ENCODE measurements around the gene DLGAP1.
"Not testable (repeated sequence)": the region's sequence is repeated elsewhere in the genome, so short reads cannot be mapped to it uniquely, and the experiment has no call there.

DLGAP1 gene

DNA sequence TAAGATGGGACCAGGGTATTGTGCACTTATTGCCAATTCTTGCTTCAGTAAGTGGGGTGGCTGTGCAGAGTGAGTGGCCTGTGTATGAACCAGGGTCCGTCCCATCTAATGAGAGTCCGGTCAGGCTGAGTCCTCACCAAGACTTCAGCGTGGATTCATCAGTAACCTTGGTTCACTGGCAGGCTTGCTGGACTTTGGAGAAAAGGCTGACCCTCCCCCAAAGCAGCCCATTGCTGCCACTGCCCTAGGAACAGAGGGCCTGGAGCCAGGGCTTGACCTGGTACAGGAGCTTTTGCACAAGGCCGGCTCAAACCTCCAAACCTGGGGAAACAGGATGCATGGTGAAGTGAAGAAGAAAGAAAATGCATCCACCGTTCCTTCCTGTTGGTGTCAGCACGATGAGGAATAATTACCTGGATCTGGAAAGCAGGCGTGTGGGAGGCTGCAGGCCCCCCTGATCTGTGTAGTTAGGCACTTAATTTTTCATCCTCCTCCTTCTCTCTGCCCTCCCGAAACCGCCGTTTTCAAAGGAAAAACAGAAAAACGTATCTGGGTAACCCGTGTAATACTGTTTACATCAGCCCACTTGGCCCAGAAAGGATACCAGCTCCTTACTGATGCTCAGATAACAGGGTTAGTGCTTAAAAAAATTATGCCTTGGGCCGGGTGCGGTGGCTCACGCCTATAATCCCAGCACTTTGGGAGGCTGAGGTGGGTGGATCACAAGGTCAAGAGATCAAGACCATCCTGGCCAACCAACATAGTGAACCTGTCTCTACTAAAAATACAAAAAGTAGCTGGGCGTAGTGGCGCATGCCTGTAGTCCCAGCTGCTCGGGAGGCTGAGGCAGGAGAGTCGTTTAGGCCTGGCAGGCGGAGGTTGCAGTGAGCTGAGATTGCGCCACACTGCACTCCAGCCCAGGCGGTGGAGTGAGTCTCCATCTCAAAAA lies 857.4 kb downstream of the DLGAP1 start:
- peak in 2 of 4 experiments; percentile 26 to 33 for DNase-seq

DNA sequence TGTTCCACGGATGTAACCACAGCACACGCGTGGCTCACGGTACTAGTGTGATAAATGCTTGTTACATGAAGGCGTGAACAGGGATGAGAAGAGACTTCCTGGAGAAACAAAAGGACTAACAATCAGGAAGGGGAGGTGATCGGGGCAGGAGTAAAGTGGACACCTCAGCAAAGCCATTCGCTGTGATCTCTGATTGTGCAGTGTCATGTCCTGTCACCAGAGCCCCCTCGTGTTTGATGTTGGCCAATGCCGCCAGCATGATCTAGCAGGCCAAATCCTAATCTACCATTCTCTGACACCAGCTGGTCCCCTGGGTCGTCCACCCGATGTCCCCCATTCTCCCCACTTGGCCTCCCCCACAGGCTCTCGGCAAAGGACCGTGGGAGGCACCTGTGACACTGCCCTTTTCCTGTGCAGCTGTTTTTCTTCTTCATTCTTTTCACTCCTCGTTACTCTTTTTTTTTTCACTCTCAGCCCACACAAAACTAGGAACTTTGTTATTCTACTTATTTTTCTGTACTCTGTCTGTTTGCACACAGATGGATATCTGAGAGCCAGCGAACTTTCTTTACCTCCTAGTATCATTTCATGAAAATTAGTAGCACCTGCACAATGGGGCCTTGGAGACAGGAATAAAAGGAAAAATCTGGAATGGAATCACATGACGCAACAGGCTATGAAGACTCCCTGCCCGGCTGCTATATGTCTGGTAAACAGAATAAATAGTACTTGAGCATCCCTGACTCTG lies 858.3 kb downstream of the DLGAP1 start:
- peak; percentile 80 to 89 (median 88) for DNase-seq

DNA sequence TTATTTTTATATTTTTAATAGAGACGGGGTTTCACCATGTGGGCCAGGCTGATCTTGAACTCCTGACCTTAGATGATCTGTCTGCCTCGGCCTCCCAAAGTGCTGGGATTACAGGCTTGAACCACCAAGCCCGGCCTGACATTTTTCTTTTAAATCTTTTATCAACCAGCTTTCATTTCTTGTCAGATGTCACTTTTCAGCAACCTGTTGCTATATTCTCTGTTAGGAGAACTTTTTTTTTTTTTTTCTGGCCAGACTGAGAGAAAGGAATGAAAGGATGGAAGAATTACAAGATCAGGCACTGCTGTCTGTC lies 858.8 kb downstream of the DLGAP1 start:
- DNase-seq, result peak in 1 of 4 experiments; percentile 8

DNA sequence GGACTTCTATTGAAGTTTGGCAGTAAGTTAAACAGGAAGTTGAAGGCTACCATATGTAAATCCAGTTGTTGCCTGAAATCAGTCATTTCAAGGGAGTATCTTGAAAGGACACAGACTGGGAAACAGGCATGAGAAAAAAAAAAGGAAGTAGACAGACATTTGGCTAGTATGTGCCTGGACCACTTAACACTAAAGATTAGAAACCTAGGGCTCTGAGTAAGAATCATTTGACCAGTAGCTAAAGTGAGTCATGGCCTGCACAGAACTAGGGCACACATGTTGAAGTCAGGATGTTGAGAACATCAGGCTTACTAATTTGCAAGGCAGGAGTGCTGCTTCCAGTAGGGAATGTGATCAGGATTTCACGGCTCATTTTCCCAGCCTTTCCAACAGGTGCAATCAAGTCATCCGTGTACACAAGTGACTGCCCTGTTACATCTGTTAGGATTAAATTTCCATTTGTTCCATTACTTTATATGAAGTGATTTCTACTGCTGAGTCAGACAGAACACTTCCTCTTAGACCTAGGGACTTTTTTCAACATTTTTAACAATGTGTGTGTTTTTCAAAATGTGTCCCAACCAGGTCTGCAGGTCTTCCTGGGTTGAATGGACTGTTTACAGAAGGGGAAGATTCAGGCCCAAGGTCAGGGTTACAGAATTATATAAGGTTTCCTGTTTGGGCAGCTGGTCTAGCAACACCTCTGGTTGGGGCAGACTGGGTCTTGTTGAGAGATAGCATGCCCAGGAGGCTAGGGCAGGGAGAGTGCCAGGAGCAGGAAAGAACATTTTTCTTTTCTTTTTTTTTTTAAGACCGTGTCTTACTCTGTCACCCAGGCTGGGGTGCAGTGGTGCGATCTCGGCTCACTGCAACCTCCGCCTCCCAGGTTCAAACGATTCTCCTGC lies 859.5 kb downstream of the DLGAP1 start:
- peak; percentile 79 to 97 (median 89) for DNase-seq

DNA sequence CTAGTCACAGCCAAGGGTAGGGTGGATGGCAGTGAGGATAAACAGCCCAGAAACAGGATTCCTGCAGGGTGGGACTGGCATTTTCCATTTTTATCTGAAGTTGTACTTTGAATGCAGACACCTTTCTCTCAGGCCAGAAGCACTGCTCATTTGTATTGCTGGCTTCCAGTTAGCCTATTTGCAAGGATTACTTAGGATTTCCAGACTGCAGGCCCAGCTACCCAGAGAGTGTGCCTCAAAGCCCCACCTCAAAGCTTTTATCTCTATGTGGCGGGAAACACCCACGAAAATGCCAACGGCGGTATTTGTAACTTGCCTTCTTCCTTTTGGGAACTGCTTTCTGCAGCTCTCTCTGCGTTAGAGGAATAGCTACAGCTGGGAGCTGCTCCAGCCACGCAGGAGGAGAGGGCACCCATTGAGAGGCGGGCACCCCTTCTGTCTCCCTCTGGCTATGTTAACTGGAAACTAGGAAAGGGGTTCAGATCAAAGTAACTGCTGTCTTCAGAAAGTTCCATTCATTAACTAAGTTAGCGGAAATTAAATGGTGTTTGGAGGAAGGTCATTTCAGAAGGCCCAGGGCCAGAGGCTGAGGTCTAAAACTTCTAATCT lies 860.2 kb downstream of the DLGAP1 start:
- DNase-seq, result peak; percentile 60 to 70 (median 69)

DNA sequence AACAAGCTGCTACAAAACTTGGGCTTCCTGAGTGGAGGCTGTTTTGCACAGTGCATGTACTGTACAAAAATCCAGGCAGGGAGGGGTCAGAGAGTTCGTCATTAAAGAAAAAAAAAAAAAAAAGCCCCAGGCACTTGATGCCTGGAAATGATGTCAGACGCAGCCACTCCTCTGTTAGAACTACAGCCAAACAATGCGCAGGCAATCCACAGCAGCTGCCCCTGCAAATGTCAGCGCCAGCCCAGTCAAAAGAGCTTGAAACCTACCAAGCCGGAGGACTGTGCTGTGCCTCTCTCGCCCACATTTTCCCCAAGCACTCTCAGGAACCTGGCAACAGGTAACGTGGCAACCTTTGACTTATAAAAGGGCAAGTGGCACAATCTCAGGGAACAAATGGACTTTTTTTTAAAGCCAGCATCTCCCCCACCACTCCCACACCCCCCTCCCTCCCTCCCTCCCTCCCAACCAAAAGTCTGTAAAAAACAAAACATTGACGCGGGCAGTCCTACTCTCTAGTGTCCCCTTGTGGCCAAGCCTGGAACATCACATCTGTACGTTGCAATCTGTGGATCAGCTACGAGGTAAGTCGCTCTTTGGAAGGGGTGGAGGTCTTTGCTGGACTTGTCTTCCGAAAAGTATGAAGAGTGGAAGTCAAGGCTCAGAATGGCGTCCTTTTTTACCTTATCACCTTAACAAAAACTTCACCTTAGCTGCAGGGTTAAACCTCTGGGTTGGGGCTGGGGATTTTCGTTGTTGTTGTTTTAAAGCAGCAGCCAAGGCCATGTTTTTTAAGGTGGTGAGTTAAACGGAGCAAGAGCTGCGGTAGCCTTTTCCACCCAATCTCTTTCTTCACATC lies 861.0 kb downstream of the DLGAP1 start:
- DNase-seq, result peak; percentile 90 to 96 (median 94)

DNA sequence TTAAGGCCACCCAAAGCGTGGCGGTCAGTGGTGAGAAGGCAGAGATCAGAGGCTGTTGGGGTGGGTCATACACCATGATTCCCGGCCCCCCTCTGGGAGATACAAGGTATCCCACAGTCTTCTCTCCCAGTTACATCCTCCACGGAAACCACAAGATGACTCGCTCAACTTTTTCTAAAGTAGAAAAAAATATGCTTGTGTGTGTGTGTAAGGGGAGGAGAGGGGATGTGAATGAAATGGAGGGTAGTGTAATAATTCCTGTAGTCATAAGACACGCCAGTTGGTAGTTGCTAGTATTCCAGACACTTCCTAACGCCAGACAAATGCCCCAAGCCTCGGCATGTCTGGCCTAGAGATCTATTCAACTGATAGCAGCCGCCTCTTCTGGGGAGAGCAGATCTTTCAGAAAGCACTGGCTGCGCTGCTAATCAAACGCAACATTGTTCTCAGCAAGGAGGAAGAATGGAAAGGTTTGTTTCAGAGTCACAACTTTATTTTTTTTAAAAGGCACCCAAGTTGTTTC lies 861.7 kb downstream of the DLGAP1 start:
- DNase-seq, result peak in 3 of 4 experiments; percentile 25 to 58 (median 47)

DNA sequence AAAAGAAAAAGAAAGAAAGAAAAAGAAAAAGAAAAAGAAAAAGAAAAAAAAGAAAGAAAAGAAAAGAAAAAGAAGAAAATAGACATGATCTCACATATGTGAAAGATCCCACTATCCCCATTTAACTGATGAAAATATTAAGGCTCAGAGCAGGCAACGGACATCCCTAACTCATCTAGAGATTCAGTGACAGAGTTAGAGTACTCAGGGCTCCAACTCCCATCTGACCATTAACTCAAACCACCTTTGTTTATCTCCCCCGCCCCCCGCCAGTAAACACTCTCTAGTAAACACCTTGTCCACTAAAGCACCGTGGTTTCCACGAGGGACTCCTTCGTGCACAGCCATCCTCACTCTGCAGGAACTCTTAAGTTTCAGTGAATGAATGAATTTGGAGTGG lies 862.2 kb downstream of the DLGAP1 start:
- DNase-seq, result no peak

DNA sequence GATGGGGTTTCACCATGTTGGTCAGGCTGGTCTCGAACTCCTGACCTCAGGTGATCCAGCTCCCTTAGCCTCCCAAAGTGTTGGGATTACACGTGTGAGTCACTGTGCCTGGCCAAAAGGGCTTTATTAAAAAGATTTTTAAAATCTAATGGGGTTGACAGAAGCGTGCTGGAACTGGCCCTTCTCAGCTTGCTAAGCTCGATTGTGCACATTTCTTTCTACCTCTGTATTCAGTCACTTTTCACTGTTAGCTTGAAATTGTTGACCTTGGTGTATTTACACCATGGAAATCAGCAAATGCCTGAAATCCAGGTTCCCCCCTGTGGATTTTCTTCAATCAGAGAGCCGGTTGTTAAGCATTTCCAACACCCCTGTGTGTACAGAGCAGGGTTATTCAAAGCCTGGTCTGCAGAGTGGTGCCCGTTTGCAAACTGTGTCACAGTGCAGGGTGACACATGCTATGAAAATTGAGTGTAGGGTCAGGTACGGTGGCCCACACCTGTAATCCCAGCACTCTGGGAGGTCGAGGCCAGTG lies 864.9 kb downstream of the DLGAP1 start:
- no peak for DNase-seq

DNA sequence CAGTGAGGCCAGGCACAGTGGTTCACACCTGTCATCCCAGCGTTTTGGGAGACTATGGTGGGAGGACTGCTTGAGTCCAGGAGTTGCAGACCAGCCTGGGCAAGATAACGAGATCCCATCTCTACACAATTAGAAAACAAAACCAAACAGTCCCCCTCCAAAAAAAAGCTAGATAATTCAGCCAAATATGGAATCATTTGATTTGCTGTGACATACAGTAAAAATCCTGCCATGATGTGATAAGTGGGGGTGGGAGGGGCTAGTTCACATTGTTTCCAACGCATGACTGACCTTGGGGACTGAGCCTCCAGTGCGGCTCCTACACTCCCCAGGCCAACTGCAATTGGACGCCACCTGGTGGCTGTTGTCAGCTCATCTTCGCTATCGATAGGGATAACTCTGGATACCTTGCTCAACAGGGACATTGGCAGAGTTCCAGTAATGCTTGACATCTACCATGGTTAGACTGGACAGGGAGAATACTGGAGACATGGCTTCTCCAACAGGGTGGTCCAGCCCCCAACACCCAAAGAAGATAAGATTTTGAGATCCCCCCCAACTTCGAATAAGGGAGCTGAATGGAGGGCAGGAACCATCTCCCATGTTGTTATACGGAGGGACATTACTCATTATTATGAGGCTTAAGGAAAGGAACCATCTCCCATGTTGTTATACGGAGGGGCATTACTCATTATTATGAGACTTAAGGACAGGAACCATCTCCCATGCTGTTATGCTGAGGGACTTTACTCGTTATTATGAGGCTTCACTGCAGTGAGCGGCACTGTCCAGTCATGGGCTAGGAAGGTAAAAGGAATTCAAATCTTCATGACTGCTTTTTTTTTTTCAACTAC lies 869.2 kb downstream of the DLGAP1 start:
- peak; percentile 86 to 92 (median 89) for DNase-seq

DNA sequence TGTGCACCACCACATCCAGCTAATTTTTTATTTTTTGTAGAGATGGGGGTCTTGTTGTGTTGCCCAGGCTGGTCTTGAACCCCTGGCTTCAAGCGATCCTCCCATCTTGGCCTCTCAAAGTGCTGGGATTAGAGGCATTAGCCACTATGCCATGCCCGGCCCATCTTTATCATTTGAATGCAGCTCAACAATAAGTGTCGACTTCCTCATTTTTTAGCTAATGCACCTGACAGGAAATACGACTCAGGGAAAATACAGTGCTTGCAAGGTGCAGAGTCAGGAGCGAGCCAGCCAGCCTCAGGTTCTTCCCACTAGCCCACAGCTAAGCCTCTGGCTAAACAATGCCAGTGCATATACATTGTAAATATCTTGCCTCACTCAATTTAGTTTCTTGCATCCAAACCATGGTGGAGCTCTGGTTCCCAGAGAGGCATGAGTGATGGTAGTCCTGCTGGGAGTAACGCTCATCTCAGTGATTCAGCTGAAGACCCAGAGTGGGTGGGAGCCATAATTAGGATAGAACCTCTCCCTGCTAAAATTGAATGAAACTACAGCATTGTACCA lies 870.1 kb downstream of the DLGAP1 start:
- peak; percentile 21 to 48 (median 28) for DNase-seq

DNA sequence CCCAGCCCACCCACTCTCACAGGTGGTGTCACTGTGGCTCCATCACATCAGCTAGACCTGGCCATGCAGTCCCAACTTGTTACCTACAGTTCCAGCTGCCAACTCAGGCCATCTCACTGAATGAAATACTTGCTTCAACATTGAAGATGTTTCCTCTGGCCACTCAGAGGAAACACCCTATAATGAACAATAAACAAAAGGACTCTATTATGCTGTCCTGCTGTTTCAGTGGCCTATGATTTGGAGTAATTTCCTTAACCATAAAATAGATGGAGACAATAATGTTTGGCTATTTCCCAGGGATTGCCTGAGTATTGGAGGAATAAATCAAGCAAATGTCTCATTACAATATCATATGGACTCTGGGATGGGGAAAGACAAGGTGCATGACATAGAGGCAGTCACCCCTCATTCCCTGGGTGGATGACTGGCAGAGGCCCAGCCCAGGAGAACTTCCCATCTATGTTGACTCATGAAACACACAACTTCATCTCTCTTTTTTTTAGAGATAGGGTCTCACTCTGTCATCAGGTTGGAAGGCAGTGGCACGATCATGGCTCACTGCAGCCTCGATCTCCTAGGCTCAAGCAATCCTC lies 870.7 kb downstream of the DLGAP1 start:
- no peak for DNase-seq

DNA sequence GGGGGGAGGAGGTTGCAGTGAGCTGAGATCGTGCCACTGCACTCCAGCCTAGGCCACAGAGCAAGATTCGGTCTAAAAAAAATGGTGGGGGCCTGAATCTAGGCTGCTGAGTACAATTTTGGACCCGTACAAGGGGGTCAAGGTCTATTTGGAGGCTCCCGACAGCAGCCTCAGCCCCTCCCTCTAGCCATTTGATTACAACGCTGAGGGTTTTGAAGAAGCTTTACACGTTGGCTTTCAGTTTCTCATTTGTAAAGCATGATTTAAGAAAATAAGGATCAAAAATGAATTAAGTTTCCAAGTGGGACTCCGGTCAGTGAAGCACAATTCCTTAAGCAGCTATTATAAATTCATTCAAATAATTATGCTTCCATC lies 871.2 kb downstream of the DLGAP1 start:
- DNase-seq, result no peak

DNA sequence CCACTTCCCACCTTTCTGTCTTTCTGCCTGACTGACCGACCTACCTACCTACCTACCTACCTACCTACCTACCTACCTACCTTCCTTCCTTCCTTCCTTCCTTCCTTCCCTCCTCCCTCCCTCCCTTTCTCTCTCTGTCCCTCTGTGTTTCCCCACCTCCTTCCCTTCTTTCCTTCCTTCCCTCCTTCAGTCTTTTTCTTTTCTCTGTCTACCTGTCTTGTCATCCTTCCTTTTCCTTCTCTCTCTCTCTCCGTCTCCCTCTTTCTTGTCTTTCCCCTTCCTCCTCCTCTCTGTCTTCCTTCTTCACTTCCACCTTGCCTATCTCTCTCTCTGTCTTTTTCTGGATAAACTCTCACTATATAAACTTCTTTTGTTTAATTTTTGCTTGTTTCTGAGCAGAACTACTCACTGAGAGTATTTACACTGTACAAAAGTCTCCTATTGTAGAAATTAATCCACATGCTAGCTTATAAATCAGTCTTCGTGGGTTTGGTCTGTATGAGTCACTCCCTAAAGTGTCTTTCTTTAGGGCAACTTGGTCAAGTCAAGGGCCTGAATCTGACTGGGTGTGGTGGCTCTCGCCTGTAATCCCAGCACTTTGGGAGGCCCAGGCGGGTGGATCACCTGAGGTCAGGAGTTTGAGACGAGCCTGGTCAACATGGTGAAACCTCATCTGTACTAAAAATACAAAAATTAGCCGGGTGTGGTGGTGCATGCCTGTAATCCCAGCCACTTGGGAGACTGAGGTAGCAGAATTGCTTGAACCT lies 871.8 kb downstream of the DLGAP1 start:
- DNase-seq, result not testable (repeated sequence)

DNA sequence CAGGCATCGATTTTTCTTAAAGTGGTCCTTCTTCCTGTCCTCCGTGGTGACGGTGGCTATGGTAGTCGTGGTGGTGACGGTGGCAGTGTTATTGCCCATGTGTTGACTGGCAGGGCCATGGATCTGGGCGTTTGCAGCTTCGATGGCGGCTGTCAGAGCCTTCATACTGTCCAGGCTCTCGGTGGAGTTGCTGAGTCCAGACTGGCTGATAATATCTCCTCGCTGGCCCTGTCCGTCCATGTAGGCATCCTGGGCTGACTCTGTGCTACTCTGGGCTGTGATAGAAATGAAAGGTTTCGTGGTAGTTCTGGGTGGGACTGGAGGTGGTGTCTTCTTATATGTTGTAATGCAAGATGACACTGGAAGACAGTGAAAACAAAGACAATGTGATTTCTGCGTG lies 873.2 kb downstream of the DLGAP1 start:
- DNase-seq, result no peak

DNA sequence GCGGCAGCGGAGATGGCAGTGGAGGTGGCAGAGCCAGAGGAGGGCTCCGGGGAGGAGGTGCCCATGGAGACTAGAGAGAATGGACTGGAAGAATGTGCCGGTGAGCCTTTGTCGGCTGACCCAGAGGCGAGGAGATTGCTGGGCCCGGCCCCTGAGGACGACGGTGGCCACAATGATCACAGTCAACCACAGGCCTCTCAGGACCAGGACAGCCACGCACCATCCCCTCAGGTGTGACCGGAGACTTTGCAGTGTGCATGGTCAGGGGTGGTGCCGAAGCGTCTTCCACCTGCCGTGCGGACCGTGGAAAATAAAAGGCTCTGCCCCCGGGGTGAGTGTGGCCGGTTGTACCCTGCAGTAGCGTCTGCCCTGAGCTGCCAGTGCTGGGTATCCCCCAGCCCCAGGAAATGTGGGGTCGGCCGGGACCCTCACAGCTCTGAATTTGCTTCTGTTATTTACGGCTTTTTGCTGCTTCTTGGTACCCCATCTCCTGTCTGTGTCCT lies 874.5 kb downstream of the DLGAP1 start:
- DNase-seq, result not testable (repeated sequence)

DNA sequence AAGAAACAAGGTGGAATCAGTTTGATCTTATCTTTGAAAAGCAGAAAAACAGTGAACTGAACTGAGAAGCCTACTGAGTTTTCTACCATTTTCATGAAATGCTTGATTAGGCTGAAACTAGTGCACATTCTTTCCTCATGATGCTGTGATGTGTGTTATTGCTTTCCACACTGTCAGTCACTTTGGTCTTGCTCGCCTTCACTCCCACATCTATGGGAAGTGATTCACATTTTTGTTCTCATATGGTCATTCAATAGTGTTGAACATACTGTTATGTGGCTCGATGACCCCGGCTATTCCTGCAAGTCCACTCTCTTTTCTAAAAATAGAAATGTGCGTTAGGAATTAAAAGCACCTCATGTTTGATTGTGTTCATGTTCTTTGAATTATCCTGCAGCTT lies 875.4 kb downstream of the DLGAP1 start:
- DNase-seq, result peak in 2 of 4 experiments; percentile 22 to 51

DNA sequence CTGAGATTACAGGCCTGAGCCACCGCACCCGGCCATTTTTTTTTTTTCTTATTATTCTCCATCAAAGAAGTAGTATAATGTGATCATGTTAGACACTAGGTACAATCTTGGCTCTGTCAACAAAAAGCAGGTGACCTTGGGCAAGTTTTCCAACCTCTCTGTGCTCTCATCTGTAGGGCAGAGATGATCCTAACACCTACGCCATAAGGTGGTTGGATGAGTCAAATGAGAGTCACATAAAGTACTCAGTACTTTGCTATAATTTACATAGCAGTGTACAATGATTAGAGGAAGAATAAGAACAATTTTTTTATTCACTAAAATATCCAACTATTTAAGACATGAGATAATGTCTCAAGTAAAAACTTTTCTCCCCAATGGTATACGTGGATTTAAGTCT lies 876.5 kb downstream of the DLGAP1 start:
- DNase-seq, result no peak

All from suppressor macrophage (primary cell).